GM19395 (cell line): ENCODE results near the gene CIC.

Source experiments
- ATAC-seq: cut with Tn5 transposase; IDR thresholded peaks from one replicate; pipeline ENCODE4 v1.9.1; 2021; ENCODE audit warnings: mild to moderate bottlenecking, moderate library complexity; ENCODE audit not compliant: unreplicated experiment

CIC gene

GRCh38 chr19:42274065-42274682 is 5.1 kb downstream of the CIC start:
- ATAC-seq = no peak

- ATAC-seq = no peak
Observed at GRCh38 chr19:42275103-42275502, 6.1 kb downstream of the CIC start.

GRCh38 chr19:42275517-42275916 is 6.5 kb downstream of the CIC start:
- no peak for ATAC-seq

GRCh38 chr19:42276284-42276683 is 7.2 kb downstream of the CIC start:
- ATAC-seq = no peak

- no peak for ATAC-seq
Observed at GRCh38 chr19:42276821-42277220, 7.8 kb downstream of the CIC start.

GRCh38 chr19:42277821-42278451 is 8.9 kb downstream of the CIC start:
- ATAC-seq = no peak

GRCh38 chr19:42278452-42279154 is 9.6 kb downstream of the CIC start:
- ATAC-seq = no peak

- ATAC-seq = no peak
Observed at GRCh38 chr19:42279155-42279901, 10.3 kb downstream of the CIC start.

- peak; percentile 36 for ATAC-seq
Observed at GRCh38 chr19:42279902-42280814, 11.1 kb downstream of the CIC start.

- no peak for ATAC-seq
Observed at GRCh38 chr19:42280815-42281145, 11.7 kb downstream of the CIC start.

GRCh38 chr19:42281146-42281826 is 12.2 kb downstream of the CIC start:
- no peak for ATAC-seq

GRCh38 chr19:42281827-42282762 is 13.0 kb downstream of the CIC start:
- no peak for ATAC-seq

- no peak for ATAC-seq
Observed at GRCh38 chr19:42282819-42283187, 13.8 kb downstream of the CIC start.

- ATAC-seq = peak; percentile 39
Observed at GRCh38 chr19:42283188-42284065, 14.4 kb downstream of the CIC start.

GRCh38 chr19:42284066-42284501 is 15.0 kb downstream of the CIC start:
- peak; percentile 16 for ATAC-seq

GRCh38 chr19:42284591-42285341 is 15.7 kb downstream of the CIC start:
- no peak for ATAC-seq

- ATAC-seq = no peak
Observed at GRCh38 chr19:42285541-42285941, 16.5 kb downstream of the CIC start.
